ENCODE results near the gene ABHD8. TPM values are rescaled to one million over a fixed set of nuclear protein-coding genes. Genes with fewer than 3 reads are reported as not detected.

The ABHD8 gene
- polyA plus RNA-seq, 1 experiment = 6.1 TPM

- ChIA-PET CTCF (no interaction called here), POLR2A (interaction anchor here (0.5 kb wide), 1 partner anchor 614 kb away, joined by 3 read pairs; no protein-coding TSS in a partner anchor)
- Histone ChIP-seq H3K27ac (ENCODE audit: low read depth, low read length) (peak overlapping the region; percentile 47), H3K4me3 (ENCODE audit: low read depth, low read length) (peak overlapping the region; percentile 52; the same call in 1 of the 2 replicates), H3K27me3 (ENCODE audit: control insufficient read depth, insufficient read depth, low read length) (no peaks in the 10 kb centered on the region), H3K9me3 (ENCODE audit: control insufficient read depth, insufficient read depth, low read length) (no peaks in the 10 kb centered on the region; the same call in 1 of the 2 replicates)
- DNase-seq (ENCODE audit: low read depth, low spot score) = no peak
- no peak for TF ChIP-seq CTCF (IDR thresholded peaks at IDR 0.05; ENCODE audit: low read depth, low read length)
Measured at GRCh38 chr19:17246681-17247425, 56.4 kb downstream of the ABHD8 start.

GRCh38 chr19:17245535-17245984 lies 57.7 kb downstream of the ABHD8 start, which contains the start of gene NR2F6:
NR2F6 (minus strand) TSS chr19:17245919; CDS start chr19:17245220, 699 bp downstream.
- POLR2A ChIA-PET = interaction anchor here (0.7 kb wide), 3 partner anchors 55 to 687 kb away, joined by 3 to 8 read pairs (median 6); partner anchors contain the start of gene CCDC124
- peak within 1 kb of the TSS; percentile 47 for H3K27ac ChIP-seq (ENCODE audit: low read depth, low read length)
- no peaks in the 10 kb centered on the region for H3K27me3 ChIP-seq (ENCODE audit: control insufficient read depth, insufficient read depth, low read length)
- H3K4me3 ChIP-seq (ENCODE audit: low read depth, low read length) = peak within 1 kb of the TSS; percentile 86
- no peaks in the 10 kb centered on the region; the same call in 1 of the 2 replicates for H3K9me3 ChIP-seq (ENCODE audit: control insufficient read depth, insufficient read depth, low read length)
- CTCF ChIA-PET = no interaction called here
- no peak for DNase-seq (ENCODE audit: low read depth, low spot score)
- TF ChIP-seq CTCF (IDR thresholded peaks at IDR 0.05; ENCODE audit: low read depth, low read length) = no peak

GRCh38 chr19:17244618-17245534 lies 58.3 kb downstream of the ABHD8 start:
- H3K27ac ChIP-seq (ENCODE audit: low read depth, low read length) = no peak overlapping the region
- H3K27me3 ChIP-seq (ENCODE audit: control insufficient read depth, insufficient read depth, low read length) = no peaks in the 10 kb centered on the region
- H3K9me3 ChIP-seq (ENCODE audit: control insufficient read depth, insufficient read depth, low read length) = no peaks in the 10 kb centered on the region; the same call in 1 of the 2 replicates
- no peak for DNase-seq (ENCODE audit: low read depth, low spot score)
- POLR2A ChIA-PET = no interaction called here
- TF ChIP-seq CTCF (IDR thresholded peaks at IDR 0.05; ENCODE audit: low read depth, low read length) = no peak
- CTCF ChIA-PET = interaction anchor here (0.6 kb wide), 1 partner anchor 475 kb away, joined by 3 read pairs; no protein-coding TSS in a partner anchor
- peak overlapping the region; percentile 86 for H3K4me3 ChIP-seq (ENCODE audit: low read depth, low read length)

DNA sequence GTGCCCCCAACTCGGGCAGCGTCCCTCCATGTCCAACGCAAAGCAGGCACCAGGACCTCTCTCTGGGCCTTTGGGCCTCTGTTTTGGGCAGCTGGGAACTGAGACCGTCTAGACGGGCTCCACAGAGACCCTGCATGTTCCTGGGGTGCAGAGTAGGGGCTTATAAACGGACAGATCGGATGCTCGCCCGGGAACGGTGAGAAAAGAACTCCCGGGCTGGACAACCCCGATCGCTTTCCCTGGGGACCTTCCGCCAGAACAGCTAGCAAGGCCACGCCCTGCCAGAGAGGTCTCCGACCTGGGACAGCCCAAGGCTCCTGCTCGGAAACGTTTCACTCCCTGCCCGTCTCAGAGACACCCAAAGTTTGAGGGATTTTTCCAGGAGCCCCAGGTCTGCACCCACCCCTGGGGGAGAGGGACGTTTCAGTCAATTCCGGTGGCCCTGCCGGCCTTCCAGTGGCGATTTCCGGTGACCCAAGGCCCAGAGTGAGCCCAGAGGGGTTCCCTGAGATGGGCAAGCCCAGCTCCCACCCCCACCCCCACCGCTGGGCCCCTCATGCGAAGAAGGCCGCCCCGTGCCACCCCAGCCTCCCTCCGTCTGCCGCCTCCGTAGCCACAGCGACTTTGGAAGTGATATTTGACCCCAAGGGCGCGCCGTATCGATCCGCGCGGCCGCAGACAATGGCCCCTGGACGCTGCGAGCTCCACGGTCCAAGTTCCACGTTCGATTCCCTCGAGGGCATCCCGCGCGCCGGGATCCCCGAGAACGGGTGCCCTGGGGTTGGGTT lies 59.2 kb downstream of the ABHD8 start:
- Histone ChIP-seq H3K4me3 (ENCODE audit: low read depth, low read length) (peak overlapping the region; percentile 86), H3K27me3 (ENCODE audit: control insufficient read depth, insufficient read depth, low read length) (no peaks in the 10 kb centered on the region), H3K9me3 (ENCODE audit: control insufficient read depth, insufficient read depth, low read length) (no peaks in the 10 kb centered on the region; the same call in 1 of the 2 replicates), H3K27ac (ENCODE audit: low read depth, low read length) (no peak overlapping the region)
- POLR2A ChIA-PET = no interaction called here
- DNase-seq (ENCODE audit: low read depth, low spot score) = no peak
- CTCF ChIA-PET = interaction anchor here (0.6 kb wide), 1 partner anchor 474 kb away, joined by 3 read pairs; no protein-coding TSS in a partner anchor
- no peak for TF ChIP-seq CTCF (IDR thresholded peaks at IDR 0.05; ENCODE audit: low read depth, low read length)
